GM19324 (cell line): ENCODE data around the gene FBXO48.
"Not testable (repeated sequence)": the region's sequence is repeated elsewhere in the genome, so short reads cannot be mapped to it uniquely, and the experiment has no call there.

Experiments
- ATAC-seq: cut with Tn5 transposase; IDR thresholded peaks from one replicate; pipeline ENCODE4 v1.9.1; 2021; ENCODE audit warnings: mild to moderate bottlenecking, moderate library complexity; ENCODE audit not compliant: unreplicated experiment, low FRiP score

The FBXO48 gene

GRCh38 chr2:68472796-68473414 is 5.8 kb upstream of the FBXO48 start:
- no peak for ATAC-seq

GRCh38 chr2:68471385-68471784 is 4.3 kb upstream of the FBXO48 start:
- no peak for ATAC-seq

DNA sequence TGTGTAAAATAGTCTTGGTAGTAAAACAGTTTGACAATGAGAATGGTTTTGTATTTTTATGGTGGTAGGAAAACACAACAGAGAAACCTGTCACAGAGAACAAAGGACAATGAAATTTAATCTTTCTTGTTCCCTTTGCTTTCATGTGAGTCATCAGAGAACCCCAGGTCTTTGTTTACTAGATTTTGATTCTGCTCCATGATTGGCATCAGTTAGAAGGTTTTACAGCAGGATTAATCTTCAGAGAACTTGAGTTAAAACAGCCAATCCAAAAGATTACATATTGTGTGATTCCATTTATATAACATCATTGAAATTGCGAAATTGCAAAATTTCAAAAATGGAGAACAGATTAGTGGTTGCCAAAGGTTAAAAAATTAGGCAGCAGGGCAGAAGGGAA is 2.8 kb upstream of the FBXO48 start:
- no peak for ATAC-seq

GRCh38 chr2:68468801-68469200 is 1.7 kb upstream of the FBXO48 start:
- ATAC-seq: no peak

GRCh38 chr2:68466778-68467076 is 367 bp downstream of the FBXO48 start:
- ATAC-seq: no peak

- ATAC-seq: no peak
Measured at GRCh38 chr2:68466361-68466777, 725 bp downstream of the FBXO48 start.

GRCh38 chr2:68465081-68465916 is 1.8 kb downstream of the FBXO48 start:
- ATAC-seq: no peak

- ATAC-seq: no peak
Measured at GRCh38 chr2:68464651-68465050, 2.4 kb downstream of the FBXO48 start.

GRCh38 chr2:68463287-68463877 is 3.7 kb downstream of the FBXO48 start:
- ATAC-seq: no peak

DNA sequence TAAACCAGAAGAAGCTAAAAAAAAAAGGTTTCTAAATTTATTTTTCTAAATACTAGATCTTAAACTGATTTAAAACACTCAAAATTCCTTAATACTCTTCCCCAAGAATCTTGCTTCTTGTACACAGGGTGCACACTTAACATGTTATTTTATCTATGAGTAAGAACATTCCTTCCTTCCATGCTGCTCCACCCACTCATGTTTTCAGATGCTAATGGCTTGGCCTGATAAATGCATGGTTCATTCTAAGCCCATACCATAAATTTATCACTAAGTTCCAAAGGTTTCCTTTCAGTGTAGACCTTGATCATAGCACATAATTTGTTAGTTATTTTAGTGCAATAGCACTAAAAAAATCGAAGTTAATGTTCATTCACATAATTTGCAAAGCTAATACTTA is 8.1 kb downstream of the FBXO48 start:
- ATAC-seq: no peak

DNA sequence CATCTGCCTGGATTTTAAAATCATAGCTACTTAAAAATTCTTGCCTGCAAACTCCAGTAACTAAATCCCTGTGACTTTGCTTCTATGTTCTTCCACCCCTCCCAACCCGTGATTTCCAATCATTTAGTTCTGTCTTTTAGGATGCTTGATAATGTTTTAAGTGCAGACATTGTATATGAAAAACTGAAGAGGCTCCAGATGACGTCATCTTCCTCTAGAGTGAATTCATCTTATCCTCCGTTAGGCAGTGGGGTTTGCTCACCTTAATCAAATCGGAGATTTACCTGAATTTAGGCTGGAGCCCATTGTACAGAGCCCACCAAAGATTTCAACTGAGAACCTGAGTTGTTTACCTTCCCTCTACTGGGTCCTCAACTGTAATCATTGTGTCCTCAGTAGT is 10.9 kb downstream of the FBXO48 start:
- no peak for ATAC-seq

GRCh38 chr2:68454719-68455118 is 12.4 kb downstream of the FBXO48 start:
- ATAC-seq: no peak

- ATAC-seq: no peak
Measured at GRCh38 chr2:68453761-68454360, 13.2 kb downstream of the FBXO48 start.

GRCh38 chr2:68452158-68452900 is 14.8 kb downstream of the FBXO48 start:
- no peak for ATAC-seq

DNA sequence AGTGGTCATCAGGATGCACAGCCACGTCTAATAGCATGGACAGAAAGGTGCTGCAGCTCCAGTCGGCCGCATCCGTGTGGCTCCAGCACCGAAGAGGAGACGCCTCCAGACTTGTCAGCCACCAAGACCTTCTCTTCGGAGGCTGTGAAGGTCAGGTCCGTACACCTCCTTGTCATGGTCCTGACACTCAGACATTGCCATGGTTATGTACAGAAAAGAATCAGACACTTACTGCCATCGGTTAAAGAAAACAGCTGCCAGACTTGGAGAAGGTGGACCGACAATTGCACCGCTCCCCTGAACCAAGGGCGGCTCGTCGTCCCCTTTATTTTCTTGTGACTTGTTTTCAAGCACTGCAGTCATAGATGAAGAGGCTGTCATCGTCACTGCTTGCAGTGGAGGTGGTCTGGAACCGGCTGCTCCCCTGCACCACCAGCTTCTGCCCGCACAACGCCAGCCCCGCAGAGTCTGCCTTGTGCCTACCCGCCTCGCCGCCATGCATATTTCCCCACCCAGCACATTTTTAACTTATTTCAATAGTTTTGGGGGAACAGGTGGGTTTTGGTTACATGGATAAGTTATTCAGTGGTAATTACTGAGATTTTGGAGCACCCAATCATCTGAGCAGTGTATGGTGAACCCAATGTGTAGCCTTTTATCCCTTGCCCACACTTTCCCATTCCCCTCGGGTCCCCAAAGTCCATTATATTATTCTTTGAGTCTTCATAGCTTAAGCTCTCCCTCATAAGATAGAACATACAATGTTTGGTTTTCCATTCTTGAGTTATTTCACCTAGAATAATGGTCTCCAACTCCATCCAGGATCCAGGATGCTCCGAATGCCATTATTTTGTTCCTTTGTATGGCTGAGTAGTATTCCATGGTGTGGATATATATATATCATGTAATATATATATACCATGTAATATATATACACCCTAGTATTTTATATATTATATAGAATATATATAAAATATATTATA is 18.1 kb downstream of the FBXO48 start:
- ATAC-seq: no peak

DNA sequence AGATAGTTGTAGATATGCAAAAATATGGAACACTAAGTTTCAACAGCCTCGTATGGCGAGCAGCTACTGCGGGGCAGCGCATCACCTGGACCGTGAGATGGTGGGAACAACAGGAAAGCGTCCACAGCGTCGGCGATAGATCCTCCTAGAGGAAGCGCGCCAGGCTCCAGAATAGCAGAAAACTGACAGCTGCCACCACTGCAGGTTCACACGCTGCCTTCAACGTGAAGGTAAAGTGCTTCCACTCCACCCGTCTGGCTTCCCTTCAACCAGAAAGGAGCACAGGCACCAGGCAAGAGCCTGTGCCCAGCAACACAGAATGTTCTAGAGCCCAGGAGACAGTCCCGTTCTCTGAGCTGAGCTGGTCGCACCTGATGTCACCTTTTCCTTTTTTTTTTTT is 20.0 kb downstream of the FBXO48 start:
- ATAC-seq: no peak

GRCh38 chr2:68446425-68446824 is 20.7 kb downstream of the FBXO48 start:
- not testable (repeated sequence) for ATAC-seq

GRCh38 chr2:68441994-68442322 is 25.1 kb downstream of the FBXO48 start:
- ATAC-seq: no peak

- ATAC-seq: peak; percentile 94
Measured at GRCh38 chr2:68441179-68441993, 25.7 kb downstream of the FBXO48 start.
